Dermis microvascular lymphatic vessel endothelial cell (primary cell): Measurements from ENCODE around the gene DCAF10. TPM values are rescaled to one million over a fixed set of nuclear protein-coding genes. Genes with fewer than 3 reads are reported as not detected.
A peak's percentile ranks its signal among the peaks of the same experiment; 100 is the strongest.
"Not testable (repeated sequence)": the region's sequence is repeated elsewhere in the genome, so short reads cannot be mapped to it uniquely, and the experiment has no call there.

Experiments used
- DNase-seq, 2 donors: peaks; one replicate each; pipeline versions ENCODE4 v3.0.0 to v3.0.0-alpha.2; 2010; ENCODE audit warnings: low read depth in 2 of 2
- total RNA-seq: library from RNA; depleted of rRNA; stranded (reverse); fragments of >200 nt; gene quantifications from 2 replicates; pipeline ENCODE4 v1.2.1, GENCODE V29; 2014

Gene DCAF10
- total RNA-seq, 1 donor from 2014 or later = 12.3 TPM

DNA sequence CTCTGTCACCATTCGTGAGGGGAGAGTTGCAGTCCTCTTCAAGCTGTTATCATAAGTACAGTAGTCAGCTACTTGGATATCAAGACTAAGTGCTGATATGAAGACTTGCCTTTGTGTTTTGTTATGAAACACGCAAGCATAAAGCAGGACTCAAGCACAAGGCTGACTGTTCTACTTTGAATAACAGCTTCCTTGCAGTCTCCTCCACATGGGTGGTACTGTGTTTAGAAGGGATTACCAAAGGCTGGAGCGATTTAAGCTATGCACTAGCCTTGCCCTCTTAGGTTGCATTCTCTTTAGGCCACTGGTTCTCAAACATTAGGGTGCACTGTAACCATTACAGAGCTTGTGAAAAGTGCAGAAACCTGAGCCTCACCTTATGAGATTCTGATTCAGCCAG, 61.9 kb downstream of the DCAF10 start:
- no peak for DNase-seq

DNA sequence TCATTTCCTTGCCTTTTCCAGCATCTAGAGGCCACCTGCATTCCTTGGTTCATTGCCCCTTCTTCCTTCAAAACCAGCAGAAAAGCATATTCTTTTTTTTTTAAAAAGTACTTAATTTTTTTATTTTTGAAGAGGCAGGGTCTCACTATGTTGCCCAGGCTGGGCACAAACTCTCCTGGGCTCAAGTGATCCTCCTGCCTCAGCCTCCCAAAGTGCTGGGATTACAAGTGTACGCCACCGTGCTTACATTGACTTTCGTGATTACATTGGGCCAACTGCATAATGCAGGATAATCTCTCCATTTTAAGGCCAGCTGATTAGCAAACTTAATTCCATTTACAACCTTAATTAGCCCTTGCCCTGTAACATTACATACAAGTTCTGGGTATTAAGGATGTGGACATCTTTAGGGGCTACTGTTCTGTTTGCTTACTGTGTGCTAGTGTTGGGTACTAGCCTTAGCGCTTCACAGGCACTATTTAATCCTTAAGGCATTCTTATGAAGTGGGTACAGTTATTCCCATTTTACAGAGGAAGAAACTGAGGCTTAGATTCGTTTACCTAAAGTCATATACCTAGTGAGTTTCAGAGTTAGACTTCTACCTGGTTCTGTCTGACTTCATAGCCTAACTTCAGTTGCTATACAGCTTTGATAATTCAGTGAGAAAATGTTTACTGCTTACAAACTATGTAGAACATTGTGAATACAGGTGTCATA, 69.6 kb downstream of the DCAF10 start:
- no peak for DNase-seq

DNA sequence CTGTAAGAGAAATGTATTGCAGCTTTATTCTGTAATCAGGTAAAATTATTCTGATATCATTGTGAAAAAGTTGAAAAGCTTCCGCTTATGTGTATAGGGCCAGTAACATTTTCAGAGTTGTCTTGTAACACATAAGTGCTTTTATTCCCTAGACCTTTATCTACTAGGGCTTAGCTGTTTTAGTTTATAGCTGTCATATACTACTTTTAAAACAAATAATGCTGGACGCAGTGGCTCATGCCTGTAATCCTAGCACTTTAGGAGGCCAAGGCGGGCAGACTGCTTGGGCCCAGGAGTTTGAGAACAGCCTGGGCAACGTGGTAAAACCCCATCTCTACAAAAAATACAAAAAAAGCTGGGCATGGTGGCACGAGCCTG, 70.2 kb downstream of the DCAF10 start:
- DNase-seq = no peak

DNA sequence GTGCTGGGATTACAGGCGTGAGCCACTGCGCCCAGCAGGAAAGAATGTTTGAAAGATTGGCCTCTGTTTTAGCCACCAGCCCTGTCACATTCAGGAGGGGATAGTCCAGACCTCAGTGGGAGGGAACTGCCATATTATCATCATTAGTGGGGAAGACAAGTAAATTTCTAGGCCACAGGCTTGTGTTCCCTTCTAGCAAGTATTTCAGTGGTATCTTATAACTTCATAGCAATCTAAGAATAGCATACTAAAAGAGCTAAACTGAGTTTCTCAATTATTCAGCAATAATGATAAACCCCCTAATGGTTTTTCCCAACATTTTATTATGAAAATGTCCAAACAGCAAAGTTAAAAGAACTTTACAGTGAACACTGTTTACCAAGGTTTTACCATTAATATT, 73.4 kb downstream of the DCAF10 start:
- DNase-seq = no peak

DNA sequence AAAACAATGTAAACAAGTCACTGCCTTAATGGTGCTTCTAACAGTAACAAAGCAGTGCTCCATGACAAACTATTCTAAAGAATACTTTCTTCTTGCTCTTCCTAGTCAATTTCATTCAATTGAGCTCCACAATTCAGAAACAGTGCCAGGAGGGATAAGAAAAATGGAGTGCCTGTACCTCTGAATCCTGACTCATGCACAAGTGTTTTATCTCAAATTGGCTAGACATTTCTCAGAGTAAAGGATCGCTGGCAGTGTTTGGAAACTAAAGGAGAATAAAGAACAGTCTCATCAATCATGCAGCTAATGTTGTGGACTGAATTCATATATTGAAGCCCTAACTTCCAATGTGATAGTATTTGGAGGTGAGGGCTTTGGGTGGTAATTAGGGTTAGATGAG, 75.8 kb downstream of the DCAF10 start:
- DNase-seq = no peak

DNA sequence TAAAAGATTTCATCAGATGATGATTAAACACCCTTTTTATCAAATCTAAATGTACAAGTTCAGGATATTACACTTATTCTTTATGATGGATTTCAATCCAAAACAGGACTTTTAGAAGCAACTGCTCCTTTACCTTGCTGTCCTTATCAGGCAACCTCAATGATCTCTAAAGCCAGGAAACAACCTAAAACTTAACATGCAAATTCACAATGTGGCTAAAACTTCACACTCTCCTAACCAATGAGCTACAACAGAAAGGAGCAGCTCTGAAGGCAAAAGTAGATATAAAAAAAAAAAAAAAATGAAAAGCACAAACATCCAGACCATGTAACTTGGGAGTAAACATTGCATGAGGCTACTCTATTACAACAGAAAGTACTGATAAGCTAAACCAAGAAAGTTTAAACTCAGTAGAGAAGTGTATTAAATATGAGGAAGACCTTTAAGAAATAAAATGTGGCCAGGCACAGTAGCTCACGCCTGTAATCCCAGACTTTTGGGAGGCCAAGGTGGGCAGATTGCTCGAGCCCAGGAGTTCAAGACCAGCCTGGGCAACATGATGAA, 80.4 kb downstream of the DCAF10 start:
- DNase-seq = no peak

DNA sequence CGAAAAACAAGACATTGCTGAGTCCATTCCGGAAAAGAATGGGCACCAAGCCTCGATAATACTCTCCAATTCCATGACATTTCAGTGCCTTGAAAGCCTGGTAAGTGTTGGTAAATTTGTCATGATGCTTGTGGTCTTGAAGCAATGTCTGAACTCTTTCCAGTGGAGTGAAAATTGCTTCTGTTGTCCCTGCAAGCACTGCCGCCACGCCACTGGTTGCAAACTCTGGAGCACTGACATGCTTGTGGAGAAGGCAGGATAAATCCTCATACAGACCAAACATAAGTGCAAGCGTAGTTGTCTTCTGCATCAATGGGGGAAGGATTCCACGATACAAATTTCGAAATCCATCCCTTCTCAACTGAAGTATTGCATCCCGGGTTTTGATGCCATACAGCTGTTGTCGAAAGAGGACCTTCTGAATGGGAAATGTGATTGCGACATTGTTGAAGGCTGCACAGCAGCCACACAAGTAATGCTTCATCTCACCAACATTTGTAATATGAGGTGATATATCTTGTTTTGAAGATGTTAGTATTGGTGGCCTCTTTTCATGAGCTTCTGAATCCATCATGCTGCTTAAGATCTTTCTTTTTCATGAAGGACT, 87.5 kb downstream of the DCAF10 start:
- DNase-seq = not testable (repeated sequence)

DNA sequence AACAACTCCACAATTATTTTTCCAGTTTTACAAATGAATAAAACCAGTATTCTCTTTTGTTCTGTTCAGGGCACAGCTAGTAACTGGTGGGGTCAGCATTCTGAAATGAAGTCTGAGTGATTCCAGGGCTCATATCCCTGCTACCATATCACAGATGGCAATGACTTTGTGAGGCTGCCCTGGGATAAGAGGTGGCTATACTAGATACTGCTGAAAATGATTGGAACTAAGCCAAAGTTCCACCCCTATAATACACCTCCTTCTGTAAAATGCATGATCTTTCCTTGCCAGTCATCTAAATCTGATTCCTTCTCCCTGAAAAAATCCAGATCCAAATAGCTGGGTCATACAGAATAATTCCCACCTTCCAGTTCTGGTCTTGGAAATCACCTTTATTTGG, 88.9 kb downstream of the DCAF10 start:
- DNase-seq = no peak

DNA sequence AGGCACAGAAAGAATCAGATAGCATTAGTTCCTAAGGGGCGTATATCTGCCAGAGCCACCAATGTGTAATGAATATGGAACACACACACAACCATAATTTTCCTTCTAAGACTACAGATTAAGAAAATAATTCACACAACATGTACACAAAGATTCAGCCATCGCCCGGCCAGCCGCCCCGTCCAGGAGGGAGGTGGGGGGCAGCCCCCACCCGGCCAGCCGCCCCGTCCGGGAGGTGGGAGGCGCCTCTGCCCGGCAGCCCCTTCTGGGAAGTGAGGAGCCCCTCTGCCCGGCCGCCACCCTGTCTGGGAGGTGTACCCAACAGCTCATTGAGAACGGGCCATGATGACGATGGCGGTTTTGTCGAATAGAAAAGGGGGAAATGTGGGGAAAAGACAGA, 90.4 kb downstream of the DCAF10 start:
- DNase-seq = not testable (repeated sequence)

DNA sequence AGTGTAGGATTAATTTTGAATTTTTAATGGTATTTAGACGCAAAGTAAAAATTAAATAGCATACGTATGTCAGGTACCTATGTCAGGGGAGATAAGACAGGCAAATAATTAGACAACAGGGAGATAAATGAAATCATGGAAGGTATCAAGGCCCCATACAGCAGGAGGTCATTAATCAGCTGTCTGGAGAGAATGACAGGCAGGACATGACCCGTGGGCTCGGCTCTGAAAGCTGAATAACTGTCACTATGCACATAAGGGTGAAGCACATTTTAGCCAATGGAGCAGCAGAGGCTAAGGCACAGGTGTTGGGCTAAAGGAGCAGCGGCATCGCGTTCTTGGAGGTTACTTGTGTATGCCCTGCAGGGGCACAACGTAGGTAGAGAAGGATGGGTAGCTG, 91.5 kb downstream of the DCAF10 start:
- no peak for DNase-seq

DNA sequence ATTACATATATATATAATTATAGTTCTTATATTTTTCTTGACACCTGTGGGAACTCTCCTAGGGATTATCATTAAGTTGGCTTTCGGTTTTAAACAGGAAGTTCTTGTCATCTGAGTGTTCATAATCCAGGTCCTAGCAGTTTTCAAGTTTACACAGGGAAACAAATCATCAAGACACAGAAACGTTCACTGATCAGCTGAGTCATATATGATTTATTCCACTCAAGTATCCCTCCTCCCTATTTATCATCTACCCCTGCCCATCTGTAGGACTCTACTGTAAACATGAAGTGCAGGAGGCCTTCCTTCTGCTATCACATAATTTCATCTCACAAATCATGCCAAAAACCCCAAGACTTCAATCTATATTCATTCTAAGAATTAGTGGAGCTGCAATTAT, 97.1 kb downstream of the DCAF10 start:
- DNase-seq = no peak

DNA sequence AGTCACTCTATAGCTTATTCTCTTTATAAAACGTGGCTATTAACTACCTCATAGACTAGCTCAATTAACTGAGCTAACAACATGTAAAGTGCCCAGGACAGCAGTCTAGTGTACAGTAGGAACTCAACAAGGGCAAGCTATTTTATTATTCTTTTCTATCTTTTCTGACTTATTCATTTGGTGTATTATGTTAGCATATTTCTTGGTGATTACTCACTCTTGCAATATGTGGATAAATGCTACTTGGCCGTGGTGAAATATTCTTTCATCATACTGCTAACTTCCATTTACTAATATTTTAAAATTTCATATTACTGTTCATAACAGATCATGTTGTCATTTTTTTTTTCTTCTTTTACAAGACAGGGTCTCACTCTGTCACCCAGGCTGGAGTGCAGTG, 98.4 kb downstream of the DCAF10 start:
- no peak for DNase-seq

DNA sequence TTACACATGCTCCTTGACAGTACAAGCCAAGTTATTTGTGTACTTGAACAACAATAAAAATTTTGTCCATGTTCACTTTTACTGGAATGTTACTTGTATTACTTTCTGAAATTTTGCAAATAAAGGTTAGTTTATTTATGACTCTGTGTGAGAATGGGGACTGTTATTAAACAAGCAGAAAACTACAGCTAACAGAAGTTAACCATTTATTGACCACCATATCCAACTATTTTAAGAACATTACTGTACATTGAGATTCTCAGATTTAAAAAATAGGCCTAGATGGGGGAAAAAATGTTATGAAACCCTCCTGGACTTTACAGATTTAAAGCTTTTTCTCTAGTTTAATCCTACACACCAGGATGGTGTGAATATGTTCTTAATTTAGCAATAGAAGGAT, 101.5 kb downstream of the DCAF10 start:
- no peak for DNase-seq

DNA sequence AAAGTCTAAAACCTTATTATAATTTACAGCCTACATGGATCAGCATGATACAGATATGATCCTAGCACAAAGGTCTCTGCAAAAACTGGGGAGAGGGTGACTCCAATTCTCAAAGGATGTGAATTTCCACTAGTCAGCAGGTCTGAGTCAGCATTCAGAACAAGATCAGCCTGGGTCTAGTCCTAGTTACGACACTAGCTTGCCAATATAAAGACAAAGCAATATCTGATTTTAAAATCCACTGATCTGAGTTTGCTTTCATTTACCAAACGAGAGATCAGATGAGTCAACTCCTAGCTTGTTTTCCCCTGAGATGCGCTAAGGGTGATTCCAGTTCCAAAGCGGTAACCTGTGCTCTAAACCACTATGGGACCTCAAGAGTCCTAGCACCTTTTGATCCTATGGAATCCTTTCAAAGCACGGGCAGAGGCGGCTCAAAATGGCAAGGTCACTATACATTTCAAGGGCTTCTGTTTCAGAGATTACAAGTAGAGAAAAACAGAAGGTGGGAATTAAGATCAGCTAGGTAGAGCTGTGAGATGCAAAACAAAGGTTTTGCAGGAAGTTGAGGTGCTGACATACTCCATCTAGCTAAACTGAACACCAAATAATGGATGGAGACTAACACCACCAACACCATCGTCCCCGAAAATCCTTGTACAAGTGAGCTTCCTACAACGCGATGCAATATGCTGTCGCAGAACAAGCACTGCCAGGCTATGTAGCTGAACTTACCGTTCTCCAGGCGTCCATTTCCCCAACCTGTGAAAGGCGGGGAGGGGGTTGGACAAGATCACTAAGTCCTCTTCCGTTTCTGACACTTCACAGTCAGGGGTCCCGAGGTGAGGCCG, 102.4 kb downstream of the DCAF10 start:
- peak in 1 of 2 donors; percentile 36 for DNase-seq

DNA sequence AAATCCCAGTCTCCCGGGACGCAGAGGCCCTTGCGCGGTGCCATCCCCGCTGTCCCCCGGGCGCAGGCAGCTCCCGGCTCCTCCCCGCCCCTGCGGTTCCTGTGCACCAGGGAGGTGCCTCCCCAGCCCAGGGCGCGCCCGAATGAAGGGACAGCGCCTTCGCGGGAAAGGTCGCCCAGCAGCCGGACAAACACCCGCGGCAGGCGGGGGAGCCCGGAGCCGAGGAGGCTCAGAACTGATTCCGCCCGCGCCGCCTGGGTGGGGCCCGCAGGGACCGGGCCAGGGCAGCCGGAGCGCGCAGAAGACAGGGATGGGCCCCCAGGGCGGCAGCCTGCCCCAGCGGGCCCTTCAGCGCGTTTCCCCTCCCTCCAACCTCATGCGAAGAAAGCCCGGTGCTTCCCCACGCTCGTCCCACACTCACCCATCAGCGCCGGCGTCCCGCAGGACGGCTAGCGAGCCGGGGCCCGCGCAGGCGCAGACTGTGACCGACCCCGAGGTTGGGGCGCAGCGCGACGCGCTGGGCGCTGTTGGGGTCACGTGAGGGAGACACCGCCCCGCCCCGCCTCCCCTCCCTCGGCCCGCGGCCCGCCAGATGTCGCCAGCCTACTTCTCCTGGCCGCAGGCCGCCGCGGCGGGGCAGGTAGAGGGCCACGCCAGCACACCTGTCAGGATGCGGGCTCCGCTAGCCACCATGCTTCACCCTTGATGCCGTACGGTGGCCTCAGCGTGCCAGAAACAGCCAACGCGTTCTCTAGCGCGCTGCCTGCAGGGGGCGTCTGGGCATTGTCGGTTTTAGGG, 103.2 kb downstream of the DCAF10 start, which contains the start of gene SLC25A51:
SLC25A51 (minus strand) TSS at position 481 of the 798 bp plus-strand sequence. CDS start 15,577 bp downstream, outside the sequence.
- DNase-seq = peak; percentile 81 to 91

DNA sequence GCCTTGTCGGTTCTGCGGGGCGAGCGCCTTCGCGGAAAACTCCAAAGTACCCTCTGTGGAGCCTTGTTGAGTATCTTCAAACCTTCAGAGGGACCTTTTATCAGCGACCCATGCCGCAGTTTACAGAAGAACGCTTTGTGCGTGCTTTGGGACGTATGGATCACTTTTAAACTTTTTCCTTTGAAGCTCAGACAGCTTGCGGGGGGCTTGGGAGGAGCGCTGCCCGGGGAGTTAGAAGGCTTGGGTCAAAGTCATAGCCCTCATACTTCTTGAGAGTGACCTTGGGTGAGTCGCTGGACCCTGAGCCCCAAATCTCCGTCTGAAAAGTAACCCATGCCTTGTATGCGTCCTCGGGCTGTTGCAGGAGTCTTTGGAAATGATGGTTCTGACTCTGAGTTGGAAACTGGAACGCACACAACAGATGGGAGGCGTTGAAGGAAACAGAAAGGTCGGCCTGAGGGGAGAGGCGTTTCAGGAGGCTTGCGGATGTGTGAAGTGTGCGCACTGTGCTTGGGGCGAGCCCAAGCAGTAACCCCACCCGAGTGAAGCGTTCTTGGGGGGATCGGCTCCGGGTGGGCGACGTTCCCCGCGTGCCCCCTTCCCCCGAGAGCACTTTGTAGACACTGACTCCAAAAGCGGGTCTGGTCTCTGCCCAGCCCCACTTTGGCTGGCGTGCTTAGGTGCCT, 104.0 kb downstream of the DCAF10 start:
- DNase-seq = no peak

DNA sequence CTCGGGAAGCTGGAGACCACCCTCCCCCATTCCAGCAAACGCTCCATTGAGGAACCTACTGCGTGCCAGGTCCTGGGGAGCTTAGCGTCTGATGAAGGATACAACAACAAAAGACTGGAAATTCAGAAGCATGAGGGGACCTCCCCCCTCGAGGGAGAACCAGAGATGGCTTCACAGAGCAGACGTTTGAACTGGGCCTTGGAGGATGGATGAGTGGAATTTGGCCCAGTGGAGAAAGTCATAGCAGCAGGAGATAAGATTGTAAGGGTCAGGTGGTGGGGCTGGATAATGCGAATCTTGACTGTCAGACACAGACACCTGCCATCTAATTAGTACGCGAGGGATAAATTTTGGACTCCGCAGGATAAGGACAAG, 104.5 kb downstream of the DCAF10 start:
- DNase-seq = no peak

DNA sequence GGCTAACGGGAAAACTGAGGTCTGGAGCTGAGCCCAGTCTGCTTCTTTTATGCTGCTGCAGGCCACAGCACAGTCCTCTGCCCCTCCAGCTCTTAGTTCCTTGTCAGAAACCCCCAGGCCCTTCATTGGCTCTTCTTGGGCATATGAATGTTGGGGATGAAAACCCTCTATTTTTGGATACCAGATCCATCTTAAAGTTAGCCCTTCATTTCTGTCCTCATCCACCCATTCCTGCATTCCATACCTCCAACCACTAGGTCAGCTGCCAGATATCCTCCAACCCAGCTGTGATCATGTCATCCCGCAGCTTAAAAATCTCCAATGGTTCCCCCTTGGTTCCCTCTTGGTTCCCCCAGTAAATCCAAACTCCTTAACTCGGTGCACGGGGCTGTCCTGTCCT, 105.2 kb downstream of the DCAF10 start:
- DNase-seq = no peak

DNA sequence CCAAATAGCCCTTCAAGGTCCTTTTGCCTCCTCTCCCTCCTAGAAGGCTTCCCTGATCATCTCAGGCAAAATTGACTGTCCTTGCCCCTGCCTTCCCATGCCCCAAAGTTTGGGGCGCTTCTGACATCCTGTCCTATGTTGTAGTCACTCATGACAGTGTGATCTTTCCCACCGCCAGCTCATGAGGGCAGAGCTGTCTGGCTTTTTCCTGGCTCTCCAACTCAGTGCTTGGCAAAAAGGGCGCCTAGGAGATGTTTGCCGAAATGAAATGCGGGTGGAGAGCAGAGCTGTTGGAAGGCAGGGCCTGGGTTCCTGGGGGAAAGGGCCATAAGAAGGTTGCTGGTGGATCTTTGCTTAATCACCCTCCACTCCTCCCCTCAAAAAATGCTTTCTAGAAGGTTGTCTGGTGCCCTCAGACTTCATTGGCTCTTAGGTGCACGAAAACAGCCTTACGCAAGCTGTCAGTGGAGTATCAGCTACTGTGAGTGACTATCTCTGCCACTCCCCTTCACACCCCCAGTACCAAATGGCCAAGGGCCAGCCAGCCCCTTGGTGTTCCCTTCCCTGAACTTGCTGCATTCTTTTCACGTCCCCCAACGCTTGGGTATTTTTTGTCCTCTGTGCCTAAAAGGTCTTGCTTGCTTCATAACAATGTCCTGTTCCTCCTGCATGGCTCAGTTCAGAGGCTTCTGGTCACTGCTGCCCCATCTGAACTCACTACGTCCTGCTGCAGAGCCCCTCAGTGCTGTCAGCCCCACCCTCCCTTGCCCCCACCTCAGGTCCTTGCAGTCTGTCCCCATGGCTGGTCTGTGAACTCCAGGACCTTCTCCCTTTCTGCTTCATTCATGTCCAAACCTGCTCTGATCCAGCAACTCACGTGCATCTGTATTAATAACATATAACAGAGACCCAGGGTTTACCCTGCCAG, 106.0 kb downstream of the DCAF10 start:
- no peak for DNase-seq

DNA sequence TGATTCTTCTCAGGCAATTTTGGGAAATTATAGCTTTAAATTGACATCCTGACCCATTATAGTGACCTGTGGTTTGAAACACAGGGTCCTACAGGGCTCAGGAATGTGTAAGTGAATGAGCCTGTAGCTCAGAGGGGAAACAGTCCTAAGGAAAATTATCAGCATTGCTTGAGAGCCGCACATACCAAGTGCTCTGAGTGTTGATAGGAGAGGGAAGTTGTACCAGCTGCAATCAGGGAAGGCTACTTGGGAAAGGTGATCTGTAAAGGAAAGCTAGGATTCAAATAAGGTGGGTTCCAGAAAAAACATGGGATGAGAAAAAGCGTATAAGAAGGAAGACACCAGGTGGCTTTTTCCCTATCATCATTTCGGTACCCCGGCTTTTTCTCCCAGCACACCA, 107.7 kb downstream of the DCAF10 start:
- no peak for DNase-seq
